HepG2 (cell line): Measurements from ENCODE around the gene BICDL2. TPM values are rescaled to one million over a fixed set of nuclear protein-coding genes. Genes with fewer than 3 reads are reported as not detected.

Experiments used
- ADNP ChIP-seq: sonication (generic); formaldehyde crosslinking; IDR thresholded peaks from 2 replicates; pipeline ENCODE4 v1.4.0; 2020; ENCODE audit warnings: missing genetic modification reagents
- CCDC6 ChIP-seq: sonication (generic); formaldehyde crosslinking; IDR thresholded peaks from 2 replicates; pipeline ENCODE4 v1.8.1; 2022; ENCODE audit warnings: mild to moderate bottlenecking, missing genetic modification reagents, moderate library complexity
- FOSL2 ChIP-seq: sonication (generic); formaldehyde crosslinking; IDR thresholded peaks from 2 replicates; pipeline ENCODE4 v1.4.0; 2020; ENCODE audit warnings: missing genetic modification reagents
- HNF4A ChIP-seq: sonication (generic); formaldehyde crosslinking; IDR thresholded peaks from 2 replicates; pipeline ENCODE4 v1.4.0; 2020; ENCODE audit warnings: missing genetic modification reagents
- KDM3A ChIP-seq: IDR thresholded peaks from 2 replicates; pipeline ENCODE4 v1.6.1; 2018; ENCODE audit warnings: low read depth, missing compliant biosample characterization
- MTERF4 ChIP-seq: sonication (generic); formaldehyde crosslinking; IDR thresholded peaks from 2 replicates; pipeline ENCODE4 v1.8.0; 2023; ENCODE audit warnings: mild to moderate bottlenecking, missing genetic modification reagents
- NCOA1 ChIP-seq: sonication (generic); formaldehyde crosslinking; IDR thresholded peaks from 2 replicates; pipeline ENCODE4 v1.9.0; 2021; ENCODE audit warnings: missing genetic modification reagents
- PAWR ChIP-seq: sonication (generic); formaldehyde crosslinking; IDR thresholded peaks from 2 replicates; pipeline ENCODE4 v1.4.0; 2020; ENCODE audit warnings: missing genetic modification reagents, mild to moderate bottlenecking, borderline replicate concordance
- PRMT3 ChIP-seq: sonication (generic); formaldehyde crosslinking; IDR thresholded peaks from 2 replicates; pipeline ENCODE4 v1.8.1; 2022; ENCODE audit warnings: low read depth, mild to moderate bottlenecking, moderate library complexity, missing genetic modification reagents, borderline replicate concordance
- REPIN1 ChIP-seq: sonication (generic); formaldehyde crosslinking; IDR thresholded peaks from 2 replicates; pipeline ENCODE4 v1.8.0; 2022; ENCODE audit warnings: missing genetic modification reagents, low read depth, mild to moderate bottlenecking, borderline replicate concordance
- SALL1 ChIP-seq: sonication (generic); formaldehyde crosslinking; IDR thresholded peaks from 2 replicates; pipeline ENCODE4 v1.8.0; 2022; ENCODE audit warnings: mild to moderate bottlenecking, missing genetic modification reagents
- SMAD9 ChIP-seq: sonication (generic); formaldehyde crosslinking; IDR thresholded peaks from 2 replicates; pipeline ENCODE4 v1.5.1; 2020; ENCODE audit warnings: mild to moderate bottlenecking, missing genetic modification reagents
- SNAPC5 ChIP-seq: sonication (generic); formaldehyde crosslinking; IDR thresholded peaks from 2 replicates; pipeline ENCODE4 v1.8.1; 2023; ENCODE audit warnings: mild to moderate bottlenecking, missing genetic modification reagents, borderline replicate concordance
- STAG1 ChIP-seq: sonication (generic); formaldehyde crosslinking; IDR thresholded peaks from 2 replicates; pipeline ENCODE4 v1.4.0; 2020; ENCODE audit warnings: missing genetic modification reagents
- ZBTB33 ChIP-seq: sonication (generic); formaldehyde crosslinking; IDR thresholded peaks from 2 replicates; pipeline ENCODE4 v1.4.0; 2020; ENCODE audit warnings: missing genetic modification reagents
- ZEB1 ChIP-seq: IDR thresholded peaks from 2 replicates; pipeline ENCODE4 v1.6.1; 2012; ENCODE audit warnings: mild to moderate bottlenecking, low read depth, inconsistent platforms; ENCODE audit not compliant: insufficient replicate concordance
- ZNF253 ChIP-seq: sonication (generic); formaldehyde crosslinking; IDR thresholded peaks from 2 replicates; pipeline ENCODE4 v1.8.0; 2022; ENCODE audit warnings: mild to moderate bottlenecking, missing genetic modification reagents, borderline replicate concordance
- ZNF329 ChIP-seq: sonication (generic); formaldehyde crosslinking; IDR thresholded peaks from 2 replicates; pipeline ENCODE4 v1.9.0; 2021; ENCODE audit warnings: low read depth, mild to moderate bottlenecking, missing genetic modification reagents
- ZNF382 ChIP-seq: sonication (generic); formaldehyde crosslinking; IDR thresholded peaks from 2 replicates; pipeline ENCODE4 v1.5.0; 2020; ENCODE audit warnings: missing genetic modification reagents, mild to moderate bottlenecking, borderline replicate concordance
- ZNF44 ChIP-seq: sonication (generic); formaldehyde crosslinking; IDR thresholded peaks from 2 replicates; pipeline ENCODE4 v1.5.1; 2020; ENCODE audit warnings: mild to moderate bottlenecking, missing genetic modification reagents
- ZNF501 ChIP-seq: sonication (generic); formaldehyde crosslinking; IDR thresholded peaks from 2 replicates; pipeline ENCODE4 v1.5.1; 2020; ENCODE audit warnings: mild to moderate bottlenecking, moderate library complexity, missing genetic modification reagents
- ZNF503 ChIP-seq: sonication (generic); formaldehyde crosslinking; IDR thresholded peaks from 2 replicates; pipeline ENCODE4 v1.4.0; 2020; ENCODE audit warnings: missing genetic modification reagents
- ZNF547 ChIP-seq: sonication (generic); formaldehyde crosslinking; IDR thresholded peaks from 2 replicates; pipeline ENCODE4 v1.5.1; 2020; ENCODE audit warnings: mild to moderate bottlenecking, missing genetic modification reagents
- ZNF574 ChIP-seq: sonication (generic); formaldehyde crosslinking; IDR thresholded peaks from 2 replicates; pipeline ENCODE4 v1.4.0; 2020; ENCODE audit warnings: missing genetic modification reagents
- polyA plus RNA-seq, 8 experiments: library from polyadenylated mRNA; depleted of rRNA in 3 of 8; stranded (reverse) in 7 of 8; unstranded in 1 of 8; fragments of >200 nt; fragmentation: Illumina TruSeq in 4 of 8; extraction: Trizol in 4 of 8; gene quantifications; 2 replicates each; pipeline versions ENCODE4 v1.2.1 to v1.2.3, GENCODE V29; 2011 to 2016; ENCODE audit warnings: low read depth in 4 of 8, missing spikeins in 1 of 8, mixed read lengths in 1 of 8; ENCODE audit not compliant: insufficient read depth in 1 of 8
- total RNA-seq, 5 experiments: library from RNA; depleted of rRNA; stranded (reverse); fragments of >200 nt; fragmentation: Illumina TruSeq; extraction: Trizol; gene quantifications; 2 replicates each; pipeline ENCODE4 v1.2.3, GENCODE V29; 2016; ENCODE audit warnings: low read depth in 1 of 5

BICDL2 gene
- total and polyA plus RNA-seq, 2 of the 13 experiments (the other 11 are each of a cell fraction or from before 2014, with no cell fraction given): 0.12 TPM; not detected in 1

GRCh38 chr16:2983706-2984136 is 53.0 kb downstream of the BICDL2 start (continued):
- TF ChIP-seq ZNF574 (CRISPR knock-in tag) (peak; percentile 34; the same call in 1 of the 2 replicates), KDM3A (CRISPR knock-in tag) (no peak), STAG1 (CRISPR knock-in tag) (peak; percentile 71), ZNF253 (CRISPR knock-in tag) (no peak), PAWR (CRISPR knock-in tag) (no peak), CCDC6 (CRISPR knock-in tag) (0 out of 2 replicates have a peak, but pooled peaks have one; percentile 38), ZNF547 (CRISPR knock-in tag) (0 out of 2 replicates have a peak, but pooled peaks have one; percentile 26), HNF4A (CRISPR knock-in tag) (no peak), ZEB1 (no peak), MTERF4 (peak; percentile 79; the same call in 1 of the 2 replicates), REPIN1 (CRISPR knock-in tag) (peak; percentile 71), ZNF501 (CRISPR knock-in tag) (peak; percentile 50; the same call in 1 of the 2 replicates), PRMT3 (CRISPR knock-in tag) (no peak), SALL1 (peak; percentile 43; the same call in 1 of the 2 replicates), SNAPC5 (no peak), NCOA1 (no peak), SMAD9 (CRISPR knock-in tag) (no peak), ZBTB33 (CRISPR knock-in tag) (peak; percentile 16; the same call in 1 of the 2 replicates), ZNF44 (CRISPR knock-in tag) (no peak), ZNF329 (CRISPR knock-in tag) (0 out of 2 replicates have a peak, but pooled peaks have one; percentile 46), ZNF382 (CRISPR knock-in tag) (no peak), FOSL2 (CRISPR knock-in tag) (peak; percentile 23; the same call in 1 of the 2 replicates), ADNP (CRISPR knock-in tag) (no peak), ZNF503 (no peak)
